Medulla oblongata (tissue), 1 donor: ENCODE results near the gene ZBTB8A.
"Not testable (repeated sequence)": the region's sequence is repeated elsewhere in the genome, so short reads cannot be mapped to it uniquely, and the experiment has no call there.

ENCODE experiments used
- DNase-seq: peaks from one replicate; pipeline ENCODE4 v3.0.0-alpha.2; 2015; ENCODE audit errors: extremely low spot score

The ZBTB8A gene

GRCh38 chr1:32619701-32620485, 80.7 kb downstream of the ZBTB8A start:
- peak; percentile 10 for DNase-seq

- no peak for DNase-seq
Measured at GRCh38 chr1:32622205-32622604, 83.0 kb downstream of the ZBTB8A start.

GRCh38 chr1:32622806-32623681, 83.8 kb downstream of the ZBTB8A start:
- no peak for DNase-seq

- no peak for DNase-seq
Measured at GRCh38 chr1:32623775-32624174, 84.5 kb downstream of the ZBTB8A start.

GRCh38 chr1:32626176-32626575, 86.9 kb downstream of the ZBTB8A start:
- DNase-seq = no peak

- DNase-seq = no peak
Measured at GRCh38 chr1:32627596-32628162, 88.5 kb downstream of the ZBTB8A start.

- not testable (repeated sequence) for DNase-seq
Measured at GRCh38 chr1:32630173-32630572, 90.9 kb downstream of the ZBTB8A start.

- no peak for DNase-seq
Measured at GRCh38 chr1:32632829-32633228, 93.6 kb downstream of the ZBTB8A start.

- no peak for DNase-seq
Measured at GRCh38 chr1:32635508-32636277, 96.5 kb downstream of the ZBTB8A start.

GRCh38 chr1:32636914-32637645, 97.9 kb downstream of the ZBTB8A start:
- DNase-seq = no peak

- no peak for DNase-seq
Measured at GRCh38 chr1:32639489-32640075, 100.4 kb downstream of the ZBTB8A start.

GRCh38 chr1:32642292-32642827, 103.1 kb downstream of the ZBTB8A start:
- DNase-seq = not testable (repeated sequence)

GRCh38 chr1:32644426-32644825, 105.2 kb downstream of the ZBTB8A start:
- no peak for DNase-seq

- no peak for DNase-seq
Measured at GRCh38 chr1:32647308-32648134, 108.3 kb downstream of the ZBTB8A start.

- peak; percentile 98 for DNase-seq
Measured at GRCh38 chr1:32650248-32650751, 111.1 kb downstream of the ZBTB8A start, which contains the start of gene ZBTB8OS. Gene ZBTB8OS, minus strand, starts transcription at chr1:32650550. Its CDS starts 21 bp downstream, at chr1:32650529.

- DNase-seq = peak; percentile 97
Measured at GRCh38 chr1:32650752-32651460, 111.7 kb downstream of the ZBTB8A start, which contains the start of gene RBBP4. Gene RBBP4, plus strand, starts transcription at chr1:32651208. Its CDS starts 99 bp downstream, at chr1:32651307.

- DNase-seq = no peak
Measured at GRCh38 chr1:32651461-32652073, 112.3 kb downstream of the ZBTB8A start.
